Activated naive CD4-positive, alpha-beta T cell treated with anti-CD3 and anti-CD28 coated beads, Interleukin-2, amount 50 U/mL, for 24 hours (primary cell): ENCODE results near the gene ZNF816.

ENCODE experiments used
- H3K27ac Mint-ChIP-seq: one replicate; pipeline ENCODE4 v1.8.0; 2021; ENCODE audit warnings: mild to moderate bottlenecking, mixed read lengths
- H3K27me3 Mint-ChIP-seq: one replicate; pipeline ENCODE4 v1.8.0; 2021; ENCODE audit warnings: mixed read lengths
- H3K36me3 Mint-ChIP-seq: one replicate; pipeline ENCODE4 v1.8.0; 2021; ENCODE audit warnings: mixed read lengths
- H3K4me1 Mint-ChIP-seq: one replicate; pipeline ENCODE4 v1.8.0; 2021; ENCODE audit warnings: mixed read lengths
- H3K4me3 Mint-ChIP-seq: one replicate; pipeline ENCODE4 v1.8.0; 2021; ENCODE audit warnings: mild to moderate bottlenecking, mixed read lengths
- H3K9me3 Mint-ChIP-seq: one replicate; pipeline ENCODE4 v1.8.0; 2021; ENCODE audit warnings: mixed read lengths

The ZNF816 gene

DNA sequence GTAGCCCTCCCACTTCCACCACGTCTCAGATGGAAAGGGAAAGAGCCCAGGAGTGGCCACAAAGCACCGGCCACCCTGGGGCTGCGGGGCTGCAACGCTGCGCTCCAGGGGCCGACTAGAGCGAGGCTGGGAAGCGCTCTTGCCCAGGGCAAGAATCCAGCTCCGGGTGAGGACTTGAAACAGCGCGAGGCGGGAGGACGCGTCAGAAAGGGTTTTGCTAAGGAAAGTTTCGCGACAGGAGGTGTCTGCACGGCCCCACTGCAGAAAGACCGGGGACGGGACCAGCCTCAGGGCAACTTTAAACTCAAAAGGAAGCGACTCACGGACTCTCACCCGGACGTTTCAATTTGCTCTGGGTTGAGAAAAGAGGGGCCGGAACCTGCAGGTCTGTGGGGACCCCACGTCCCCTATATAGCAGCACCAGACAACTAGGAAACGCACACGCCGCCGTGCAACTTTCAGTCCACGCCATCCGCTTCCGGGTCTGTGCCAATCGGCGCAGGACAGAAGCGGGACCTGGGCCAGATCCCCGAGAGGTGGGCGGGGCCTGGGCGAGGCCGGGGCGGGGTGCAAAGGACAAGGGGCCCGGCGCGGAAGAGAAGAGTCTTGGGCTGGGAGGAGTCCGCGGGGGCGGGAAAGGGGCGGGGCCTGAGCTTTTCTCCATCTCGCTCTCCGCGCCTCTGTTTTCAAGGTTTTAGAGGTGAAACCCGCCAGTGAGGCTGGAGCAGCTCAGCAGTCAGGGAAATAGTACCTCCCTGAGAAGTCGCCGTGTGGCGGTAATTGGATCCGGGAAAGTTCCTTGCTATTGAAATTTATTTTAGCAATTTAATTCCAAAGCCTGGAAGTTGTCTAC, at the start of gene ZNF816:
ZNF816 (minus strand) TSS at position 488 of the 853 bp plus-strand sequence. CDS start 6,792 bp downstream, outside the sequence.
- H3K4me3 Mint-ChIP-seq = peak within 1 kb of the TSS; percentile 95
- H3K9me3 Mint-ChIP-seq = peaks cover 18% of the 10 kb centered on the region
- H3K4me1 Mint-ChIP-seq = peaks cover 27% of the 10 kb centered on the region
- H3K27ac Mint-ChIP-seq = peak within 1 kb of the TSS; percentile 87
- no peaks in the 10 kb centered on the region for H3K27me3 Mint-ChIP-seq
- peaks cover 32% of the 10 kb centered on the region for H3K36me3 Mint-ChIP-seq

GRCh38 chr19:53012006-53012405, 49.3 kb upstream of the ZNF816 start:
- no peaks in the 10 kb centered on the region for H3K27me3 Mint-ChIP-seq
- peaks cover 30% of the 10 kb centered on the region for H3K9me3 Mint-ChIP-seq
- H3K4me1 Mint-ChIP-seq = no peaks in the 10 kb centered on the region
- H3K4me3 Mint-ChIP-seq = no peak overlapping the region
- H3K36me3 Mint-ChIP-seq = peaks cover 6% of the 10 kb centered on the region
- no peak overlapping the region for H3K27ac Mint-ChIP-seq

- Mint-ChIP-seq H3K9me3 (peaks cover 25% of the 10 kb centered on the region), H3K27ac (no peak overlapping the region), H3K27me3 (no peaks in the 10 kb centered on the region), H3K4me3 (no peak overlapping the region), H3K36me3 (peaks cover 5% of the 10 kb centered on the region), H3K4me1 (no peaks in the 10 kb centered on the region)
These were observed 47.8 kb upstream of the ZNF816 start for GRCh38 chr19:53010494-53010893.

- no peaks in the 10 kb centered on the region for H3K4me1 Mint-ChIP-seq
- peaks cover 13% of the 10 kb centered on the region for H3K9me3 Mint-ChIP-seq
- peaks cover 2% of the 10 kb centered on the region for H3K36me3 Mint-ChIP-seq
- no peaks in the 10 kb centered on the region for H3K27me3 Mint-ChIP-seq
- no peak overlapping the region for H3K4me3 Mint-ChIP-seq
- H3K27ac Mint-ChIP-seq = no peak overlapping the region
These were observed 45.5 kb upstream of the ZNF816 start for GRCh38 chr19:53008061-53008778.

- Mint-ChIP-seq H3K27ac (no peak overlapping the region), H3K4me1 (no peaks in the 10 kb centered on the region), H3K36me3 (peaks cover 2% of the 10 kb centered on the region), H3K9me3 (peaks cover 13% of the 10 kb centered on the region), H3K4me3 (no peak overlapping the region), H3K27me3 (no peaks in the 10 kb centered on the region)
These were observed 44.9 kb upstream of the ZNF816 start for GRCh38 chr19:53007606-53008005.

GRCh38 chr19:53007200-53007599, 44.5 kb upstream of the ZNF816 start:
- no peaks in the 10 kb centered on the region for H3K27me3 Mint-ChIP-seq
- no peaks in the 10 kb centered on the region for H3K4me1 Mint-ChIP-seq
- no peak overlapping the region for H3K27ac Mint-ChIP-seq
- H3K9me3 Mint-ChIP-seq = peaks cover 13% of the 10 kb centered on the region
- H3K4me3 Mint-ChIP-seq = no peak overlapping the region
- peaks cover 2% of the 10 kb centered on the region for H3K36me3 Mint-ChIP-seq

- Mint-ChIP-seq H3K27me3 (peaks cover 1% of the 10 kb centered on the region), H3K4me1 (no peaks in the 10 kb centered on the region), H3K4me3 (no peak overlapping the region), H3K27ac (no peak overlapping the region), H3K9me3 (no peaks in the 10 kb centered on the region), H3K36me3 (peaks cover 1% of the 10 kb centered on the region)
These were observed 41.6 kb upstream of the ZNF816 start for GRCh38 chr19:53004242-53004641.

GRCh38 chr19:53002479-53002878, 39.8 kb upstream of the ZNF816 start:
- Mint-ChIP-seq H3K4me3 (no peak overlapping the region), H3K4me1 (no peaks in the 10 kb centered on the region), H3K27ac (no peak overlapping the region), H3K27me3 (peaks cover 4% of the 10 kb centered on the region), H3K36me3 (peaks cover 6% of the 10 kb centered on the region), H3K9me3 (peaks cover 3% of the 10 kb centered on the region)

DNA sequence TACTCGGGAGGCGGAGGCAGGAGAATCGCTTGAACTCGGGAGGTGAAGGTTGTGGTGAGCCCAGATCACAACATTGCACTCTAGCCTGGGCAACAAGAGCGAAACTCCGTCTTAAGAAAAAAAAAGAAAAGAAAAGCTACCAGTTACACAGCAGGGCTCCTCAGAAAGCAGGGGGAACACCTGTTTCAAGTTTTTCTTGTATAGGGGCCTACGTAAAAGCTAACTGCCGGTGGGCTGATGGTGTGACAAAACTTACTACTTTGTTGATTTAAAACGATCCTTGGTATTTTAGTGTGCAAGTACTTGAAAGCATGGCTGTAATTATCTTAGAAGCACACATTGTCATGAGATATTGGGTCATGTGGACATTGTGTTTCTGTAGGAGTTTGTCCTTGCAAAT, 35.3 kb upstream of the ZNF816 start:
- H3K4me3 Mint-ChIP-seq = no peak overlapping the region
- peaks cover 6% of the 10 kb centered on the region for H3K27me3 Mint-ChIP-seq
- peaks cover under 1% of the 10 kb centered on the region for H3K4me1 Mint-ChIP-seq
- peaks cover 10% of the 10 kb centered on the region for H3K36me3 Mint-ChIP-seq
- no peak overlapping the region for H3K27ac Mint-ChIP-seq
- peaks cover 8% of the 10 kb centered on the region for H3K9me3 Mint-ChIP-seq

- Mint-ChIP-seq H3K4me1 (peaks cover 13% of the 10 kb centered on the region), H3K36me3 (peaks cover 20% of the 10 kb centered on the region), H3K27me3 (peaks cover 14% of the 10 kb centered on the region), H3K4me3 (no peak overlapping the region), H3K27ac (no peak overlapping the region), H3K9me3 (peaks cover 17% of the 10 kb centered on the region)
These were observed 33.0 kb upstream of the ZNF816 start for GRCh38 chr19:52995711-52996110.

DNA sequence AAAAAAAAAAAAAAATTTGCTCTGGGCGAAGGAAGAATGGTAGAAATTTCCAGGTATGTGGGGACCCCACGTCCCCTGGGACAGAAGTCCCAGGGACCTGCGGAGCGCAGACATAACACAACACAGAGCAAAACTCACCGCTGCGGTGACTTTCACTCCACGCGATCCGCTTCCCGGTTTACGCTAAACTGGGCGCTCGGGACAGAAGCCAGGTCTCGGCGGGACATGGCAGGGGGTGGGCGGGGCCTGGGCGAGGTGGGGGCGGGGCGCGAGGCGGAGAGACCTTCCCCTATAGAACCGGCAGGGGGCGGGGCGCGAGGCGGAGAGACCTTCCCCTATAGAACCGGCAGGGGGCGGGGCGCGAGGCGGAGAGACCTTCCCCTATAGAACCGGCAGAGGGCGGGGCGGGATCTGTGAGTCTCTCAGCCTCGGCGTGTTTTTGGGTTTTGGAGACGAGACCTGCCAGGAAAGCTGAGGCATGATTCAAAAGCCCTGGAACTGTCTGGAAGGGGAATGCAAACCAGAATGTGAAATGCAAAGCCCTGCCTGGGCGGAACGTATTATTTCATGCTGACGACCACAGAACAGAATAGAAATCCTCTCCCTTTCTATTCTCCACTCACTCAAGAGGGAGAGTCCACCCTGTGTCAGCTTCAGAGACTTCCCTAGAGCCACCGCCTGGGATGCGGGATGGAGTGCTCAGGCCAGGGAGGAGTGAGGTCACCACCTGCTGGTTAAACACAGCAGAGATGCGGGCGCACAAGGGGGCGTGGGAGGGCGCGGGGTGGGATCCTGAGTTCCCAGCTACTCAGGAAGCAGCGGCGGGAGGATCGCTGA, 30.9 kb upstream of the ZNF816 start:
- peaks cover 22% of the 10 kb centered on the region for H3K36me3 Mint-ChIP-seq
- H3K4me1 Mint-ChIP-seq = peaks cover 13% of the 10 kb centered on the region
- peak overlapping the region; percentile 77 for H3K4me3 Mint-ChIP-seq
- peaks cover 12% of the 10 kb centered on the region for H3K27me3 Mint-ChIP-seq
- no peak overlapping the region for H3K27ac Mint-ChIP-seq
- H3K9me3 Mint-ChIP-seq = peaks cover 20% of the 10 kb centered on the region

DNA sequence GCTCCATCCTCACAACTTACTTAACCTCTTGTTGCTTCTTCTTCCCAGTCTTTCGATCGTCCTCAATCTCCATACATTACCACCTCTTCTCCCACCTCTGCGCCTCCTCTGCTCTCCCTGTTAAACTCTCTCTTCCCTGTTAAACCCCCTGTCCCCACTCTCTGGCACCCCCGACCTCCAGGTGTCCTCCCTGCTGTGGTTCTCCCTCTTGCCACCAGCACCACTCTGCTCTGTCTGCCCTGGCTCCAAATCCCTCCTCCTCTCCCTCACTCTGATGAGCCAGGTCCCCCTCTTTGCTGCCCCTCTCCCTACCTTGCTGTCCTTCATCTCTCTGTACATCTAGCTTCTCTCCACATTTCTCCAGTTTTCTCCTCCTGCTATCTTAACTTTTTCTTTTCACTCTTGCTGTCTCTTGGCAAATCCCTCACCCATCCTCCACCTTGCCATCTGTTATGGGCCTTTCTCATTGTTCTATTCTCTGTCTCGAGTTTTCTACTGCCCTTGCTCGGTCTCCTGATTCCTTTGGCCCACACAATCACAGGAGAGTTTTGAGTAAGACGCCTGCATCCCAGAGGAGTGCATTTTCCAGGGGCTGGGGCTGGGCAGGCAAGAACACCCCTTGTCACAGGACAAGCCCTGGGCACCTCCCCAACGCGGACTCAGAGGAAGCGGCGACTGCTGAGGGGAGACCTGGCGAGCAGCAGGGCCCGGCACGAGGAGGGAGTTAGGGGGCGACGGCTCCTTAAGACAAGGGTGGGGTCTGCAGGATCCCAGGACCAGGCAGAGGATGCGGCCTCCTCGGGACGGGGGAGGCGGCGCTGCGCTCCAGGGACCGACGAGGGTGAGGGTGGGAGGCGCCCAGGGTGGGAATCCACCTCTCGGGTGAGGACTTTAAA, 29.7 kb upstream of the ZNF816 start:
- Mint-ChIP-seq H3K27me3 (peaks cover 9% of the 10 kb centered on the region), H3K36me3 (peaks cover 26% of the 10 kb centered on the region), H3K27ac (no peak overlapping the region), H3K9me3 (peaks cover 27% of the 10 kb centered on the region), H3K4me1 (peaks cover 13% of the 10 kb centered on the region), H3K4me3 (peak overlapping the region; percentile 70)

GRCh38 chr19:52991484-52991883, 28.8 kb upstream of the ZNF816 start:
- H3K9me3 Mint-ChIP-seq = peaks cover 35% of the 10 kb centered on the region
- no peak overlapping the region for H3K27ac Mint-ChIP-seq
- peaks cover 9% of the 10 kb centered on the region for H3K27me3 Mint-ChIP-seq
- peaks cover 13% of the 10 kb centered on the region for H3K4me1 Mint-ChIP-seq
- no peak overlapping the region for H3K4me3 Mint-ChIP-seq
- peaks cover 32% of the 10 kb centered on the region for H3K36me3 Mint-ChIP-seq

- peaks cover 9% of the 10 kb centered on the region for H3K27me3 Mint-ChIP-seq
- H3K36me3 Mint-ChIP-seq = peaks cover 34% of the 10 kb centered on the region
- H3K4me3 Mint-ChIP-seq = no peak overlapping the region
- H3K9me3 Mint-ChIP-seq = peaks cover 38% of the 10 kb centered on the region
- no peak overlapping the region for H3K27ac Mint-ChIP-seq
- H3K4me1 Mint-ChIP-seq = peaks cover 13% of the 10 kb centered on the region
These were observed 28.2 kb upstream of the ZNF816 start for GRCh38 chr19:52990759-52991418.
